ENCODE data around the gene SEL1L3.

- TF ChIP-seq CTCF (IDR thresholded peaks at IDR 0.05; ENCODE audit: insufficient read depth, low read depth, low read length) (no peak), EZH2 (IDR thresholded peaks at IDR 0.05; ENCODE audit: insufficient read depth, low read length) (no peak)
Observed at GRCh38 chr4:25889589-25890503, 27.1 kb upstream of the SEL1L3 start.

Measured in astrocyte (in vitro differentiated cells and primary cell).